Neural progenitor cell (in vitro differentiated cells): Measurements from ENCODE around the gene RNF157. TPM values are rescaled to one million over a fixed set of nuclear protein-coding genes. Genes with fewer than 3 reads are reported as not detected.

Experiments used
- DNase-seq: peaks from one replicate; pipeline ENCODE4 v3.0.0-alpha.2; 2016; ENCODE audit warnings: low spot score
- H2AFZ ChIP-seq: fragments of 200-600 bp; sonication (generic); replicated peaks from 2 replicates; pipeline ENCODE4 v1.6.1; 2016; ENCODE audit warnings: antibody characterized with exemption
- H3F3A ChIP-seq: fragments of 200-600 bp; sonication (generic); 2 replicates; pipeline ENCODE4 v1.6.1; 2016; ENCODE audit warnings: antibody characterized with exemption, low read depth
- H3K27ac ChIP-seq: fragments of 200-600 bp; sonication (generic); 2 replicates; pipeline ENCODE4 v1.5.1; 2016; ENCODE audit warnings: mild to moderate bottlenecking
- H3K27me3 ChIP-seq: fragments of 200-600 bp; sonication (generic); 2 replicates; pipeline ENCODE4 v1.6.1; 2016; ENCODE audit warnings: mild to moderate bottlenecking, moderate library complexity
- H3K36me3 ChIP-seq: fragments of 200-600 bp; sonication (generic); 2 replicates; pipeline ENCODE4 v1.5.1; 2016
- H3K4me1 ChIP-seq: fragments of 200-600 bp; sonication (generic); 2 replicates; pipeline ENCODE4 v1.6.1; 2016; ENCODE audit warnings: mixed run types
- H3K4me2 ChIP-seq: fragments of 200-600 bp; sonication (generic); 2 replicates; pipeline ENCODE4 v1.6.1; 2016
- H3K4me3 ChIP-seq: fragments of 200-600 bp; sonication (generic); 2 replicates; pipeline ENCODE4 v1.5.1; 2016
- H3K79me2 ChIP-seq: fragments of 200-600 bp; sonication (generic); 2 replicates; pipeline ENCODE4 v1.6.1; 2016; ENCODE audit warnings: low read depth
- H3K9ac ChIP-seq: fragments of 200-600 bp; sonication (generic); 2 replicates; pipeline ENCODE4 v1.6.1; 2016
- H3K9me3 ChIP-seq: fragments of 200-600 bp; sonication (generic); 2 replicates; pipeline ENCODE4 v1.5.1; 2016; ENCODE audit warnings: low read depth
- H4K20me1 ChIP-seq: fragments of 200-600 bp; sonication (generic); 2 replicates; pipeline ENCODE4 v1.6.1; 2016; ENCODE audit warnings: low read depth
- H3K27ac Mint-ChIP-seq: 3 replicates; pipeline ENCODE4 v1.8.0; 2021; ENCODE audit warnings: mixed read lengths
- H3K27me3 Mint-ChIP-seq: 2 replicates; pipeline ENCODE4 v1.8.0; 2022; ENCODE audit warnings: low read depth, mild to moderate bottlenecking, inconsistent platforms, moderate library complexity, mixed read lengths; ENCODE audit not compliant: insufficient read depth
- H3K36me3 Mint-ChIP-seq: 3 replicates; pipeline ENCODE4 v1.8.0; 2021; ENCODE audit warnings: mixed read lengths
- H3K4me1 Mint-ChIP-seq: 3 replicates; pipeline ENCODE4 v1.8.0; 2021; ENCODE audit warnings: mixed read lengths
- H3K4me3 Mint-ChIP-seq: 3 replicates; pipeline ENCODE4 v1.8.0; 2021; ENCODE audit warnings: mild to moderate bottlenecking, moderate library complexity, mixed read lengths
- H3K9me3 Mint-ChIP-seq: 3 replicates; pipeline ENCODE4 v1.8.0; 2020; ENCODE audit warnings: mixed read lengths
- CTCF ChIP-seq: fragments of 200-600 bp; sonication (generic); IDR thresholded peaks from 2 replicates; pipeline ENCODE4 v1.5.1; 2017; ENCODE audit warnings: antibody characterized with exemption, mild to moderate bottlenecking
- EZH2 ChIP-seq: fragments of 200-600 bp; sonication (generic); IDR thresholded peaks from 2 replicates; pipeline ENCODE4 v1.6.1; 2017; ENCODE audit warnings: antibody characterized with exemption, mild to moderate bottlenecking, moderate library complexity
- EZH2phosphoT487 ChIP-seq: fragments of 200-600 bp; sonication (generic); IDR thresholded peaks from 2 replicates; pipeline ENCODE4 v1.6.1; 2017; ENCODE audit warnings: antibody characterized with exemption
- total RNA-seq: library from RNA; depleted of rRNA; stranded (reverse); fragments of >200 nt; gene quantifications from 2 replicates; pipeline ENCODE4 v1.2.3, GENCODE V29; 2015; ENCODE audit warnings: low replicate concordance

The RNF157 gene
- total RNA-seq, 1 donor from 2014 or later, result 21.0 TPM

GRCh38 chr17:76166906-76167305 lies 73.4 kb downstream of the RNF157 start:
- no peak overlapping the region for H3K4me3 Mint-ChIP-seq
- H3K9me3 Mint-ChIP-seq, result no peaks in the 10 kb centered on the region
- Histone ChIP-seq H2AFZ (no peak overlapping the region), H4K20me1 (no peaks in the 10 kb centered on the region), H3K4me3 (no peak overlapping the region), H3F3A (no peaks in the 10 kb centered on the region), H3K4me1 (peaks cover 10% of the 10 kb centered on the region), H3K27ac (no peak overlapping the region), H3K9me3 (no peaks in the 10 kb centered on the region), H3K27me3 (no peaks in the 10 kb centered on the region), H3K4me2 (no peak overlapping the region), H3K36me3 (no peaks in the 10 kb centered on the region), H3K9ac (no peak overlapping the region), H3K79me2 (no peaks in the 10 kb centered on the region)
- no peak for TF ChIP-seq CTCF
- no peak for TF ChIP-seq EZH2phosphoT487
- TF ChIP-seq EZH2, result no peak
- no peaks in the 10 kb centered on the region for H3K27me3 Mint-ChIP-seq
- H3K4me1 Mint-ChIP-seq, result no peaks in the 10 kb centered on the region
- H3K36me3 Mint-ChIP-seq, result peaks cover 2% of the 10 kb centered on the region
- H3K27ac Mint-ChIP-seq, result no peak overlapping the region
- no peak for DNase-seq

GRCh38 chr17:76166168-76166567 lies 74.1 kb downstream of the RNF157 start:
- H3K4me1 ChIP-seq, result peaks cover 10% of the 10 kb centered on the region
- no peak overlapping the region for H3K4me3 ChIP-seq
- H3K4me3 Mint-ChIP-seq, result no peak overlapping the region
- H3K9ac ChIP-seq, result no peak overlapping the region
- peaks cover 2% of the 10 kb centered on the region for H3K36me3 Mint-ChIP-seq
- no peaks in the 10 kb centered on the region for H3K27me3 Mint-ChIP-seq
- no peaks in the 10 kb centered on the region for H3K27me3 ChIP-seq
- H3K36me3 ChIP-seq, result no peaks in the 10 kb centered on the region
- H3K27ac Mint-ChIP-seq, result no peak overlapping the region
- H3K79me2 ChIP-seq, result no peaks in the 10 kb centered on the region
- no peaks in the 10 kb centered on the region for H4K20me1 ChIP-seq
- H3K4me2 ChIP-seq, result no peak overlapping the region
- no peaks in the 10 kb centered on the region for H3K4me1 Mint-ChIP-seq
- H3K9me3 Mint-ChIP-seq, result no peaks in the 10 kb centered on the region
- no peak overlapping the region for H2AFZ ChIP-seq
- no peaks in the 10 kb centered on the region for H3K9me3 ChIP-seq
- TF ChIP-seq EZH2 (no peak), EZH2phosphoT487 (no peak), CTCF (no peak)
- DNase-seq, result no peak
- H3F3A ChIP-seq, result no peaks in the 10 kb centered on the region
- no peak overlapping the region for H3K27ac ChIP-seq

DNA sequence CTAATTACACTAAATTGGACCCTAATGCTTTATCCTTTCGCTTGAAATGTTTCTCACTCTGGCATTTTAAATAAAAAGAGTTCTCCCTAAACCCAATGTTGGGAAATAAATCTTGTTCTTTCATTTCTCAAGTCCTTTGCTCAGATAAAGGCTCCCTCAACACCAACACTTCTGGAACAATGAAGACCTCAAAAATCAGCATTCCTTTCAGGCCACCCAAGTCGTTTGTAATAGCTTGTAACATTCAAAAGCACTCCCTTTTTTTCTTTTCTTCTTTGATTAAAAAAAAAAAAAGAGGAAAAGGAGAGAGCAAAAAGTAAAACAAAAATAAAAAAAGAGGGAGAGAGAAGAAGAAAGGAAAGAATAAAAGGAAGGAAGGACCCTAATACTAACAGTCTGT lies 76.0 kb downstream of the RNF157 start:
- no peak overlapping the region for H3K4me2 ChIP-seq
- H4K20me1 ChIP-seq, result no peaks in the 10 kb centered on the region
- no peaks in the 10 kb centered on the region for H3K9me3 ChIP-seq
- peaks cover 2% of the 10 kb centered on the region for H3K36me3 Mint-ChIP-seq
- no peak for DNase-seq
- no peak overlapping the region for H3K27ac Mint-ChIP-seq
- no peak overlapping the region for H2AFZ ChIP-seq
- H3K4me3 ChIP-seq, result no peak overlapping the region
- H3K36me3 ChIP-seq, result no peaks in the 10 kb centered on the region
- H3K4me1 ChIP-seq, result peaks cover 10% of the 10 kb centered on the region
- no peak overlapping the region for H3K4me3 Mint-ChIP-seq
- H3F3A ChIP-seq, result peaks cover 5% of the 10 kb centered on the region
- no peak for TF ChIP-seq CTCF
- TF ChIP-seq EZH2phosphoT487, result no peak
- no peak for TF ChIP-seq EZH2
- no peaks in the 10 kb centered on the region for H3K27me3 ChIP-seq
- no peak overlapping the region for H3K9ac ChIP-seq
- no peaks in the 10 kb centered on the region for H3K79me2 ChIP-seq
- no peaks in the 10 kb centered on the region for H3K4me1 Mint-ChIP-seq
- H3K27me3 Mint-ChIP-seq, result no peaks in the 10 kb centered on the region
- H3K9me3 Mint-ChIP-seq, result no peaks in the 10 kb centered on the region
- H3K27ac ChIP-seq, result no peak overlapping the region
